HG03159 (cell line): ENCODE results near the gene C7.
"Not testable (repeated sequence)": the region's sequence is repeated elsewhere in the genome, so short reads cannot be mapped to it uniquely, and the experiment has no call there.

Source experiments
- ATAC-seq: cut with Tn5 transposase; IDR thresholded peaks from one replicate; pipeline ENCODE4 v1.9.1; 2021; ENCODE audit warnings: mild to moderate bottlenecking, moderate library complexity; ENCODE audit not compliant: unreplicated experiment

C7 gene

GRCh38 chr5:40988746-40989510 lies 79.6 kb downstream of the C7 start:
- no peak for ATAC-seq

- ATAC-seq, result no peak
Measured at GRCh38 chr5:40991168-40991980, 82.1 kb downstream of the C7 start.

- no peak for ATAC-seq
Measured at GRCh38 chr5:40991981-40992559, 82.8 kb downstream of the C7 start.

GRCh38 chr5:40995801-40996586 lies 86.7 kb downstream of the C7 start:
- no peak for ATAC-seq

- no peak for ATAC-seq
Measured at GRCh38 chr5:40999142-40999541, 89.8 kb downstream of the C7 start.

- ATAC-seq, result no peak
Measured at GRCh38 chr5:40999966-41000365, 90.7 kb downstream of the C7 start.

GRCh38 chr5:41003670-41004376 lies 94.5 kb downstream of the C7 start:
- no peak for ATAC-seq

GRCh38 chr5:41004931-41005330 lies 95.6 kb downstream of the C7 start:
- ATAC-seq, result no peak

- no peak for ATAC-seq
Measured at GRCh38 chr5:41009232-41009631, 99.9 kb downstream of the C7 start.

GRCh38 chr5:41010572-41010971 lies 101.3 kb downstream of the C7 start:
- ATAC-seq, result no peak

- no peak for ATAC-seq
Measured at GRCh38 chr5:41012318-41012717, 103.0 kb downstream of the C7 start.

GRCh38 chr5:41022600-41022999 lies 113.3 kb downstream of the C7 start:
- ATAC-seq, result not testable (repeated sequence)
